ENCODE data around the gene MAGEF1.

The MAGEF1 gene

GRCh38 chr3:184683234-184683633 lies 28.6 kb downstream of the MAGEF1 start:
- in situ Hi-C loops (cut with MboI; ENCODE audit: low pct_unique_long_range_greater_than_20kb, low sequenced_read_pairs, unreplicated experiment) = no loop called here
- no peak for DNase-seq (ENCODE audit: low spot score)
- TF ChIP-seq CTCF (IDR thresholded peaks at IDR 0.05; ENCODE audit: extremely low read depth, insufficient read depth, missing control alignments) = no peak

GRCh38 chr3:184682671-184683070 lies 29.2 kb downstream of the MAGEF1 start:
- no peak for TF ChIP-seq CTCF (IDR thresholded peaks at IDR 0.05; ENCODE audit: extremely low read depth, insufficient read depth, missing control alignments)
- no peak for DNase-seq (ENCODE audit: low spot score)
- in situ Hi-C loops (cut with MboI; ENCODE audit: low pct_unique_long_range_greater_than_20kb, low sequenced_read_pairs, unreplicated experiment) = no loop called here

GRCh38 chr3:184680385-184681345 lies 31.2 kb downstream of the MAGEF1 start:
- no peak for DNase-seq (ENCODE audit: low spot score)
- in situ Hi-C loops (cut with MboI; ENCODE audit: low pct_unique_long_range_greater_than_20kb, low sequenced_read_pairs, unreplicated experiment) = no loop called here
- no peak for TF ChIP-seq CTCF (IDR thresholded peaks at IDR 0.05; ENCODE audit: extremely low read depth, insufficient read depth, missing control alignments)

GRCh38 chr3:184679056-184679816 lies 32.6 kb downstream of the MAGEF1 start:
- in situ Hi-C loops (cut with MboI; ENCODE audit: low pct_unique_long_range_greater_than_20kb, low sequenced_read_pairs, unreplicated experiment) = no loop called here
- no peak for TF ChIP-seq CTCF (IDR thresholded peaks at IDR 0.05; ENCODE audit: extremely low read depth, insufficient read depth, missing control alignments)
- DNase-seq (ENCODE audit: low spot score) = no peak

GRCh38 chr3:184678317-184679055 lies 33.4 kb downstream of the MAGEF1 start:
- no peak for TF ChIP-seq CTCF (IDR thresholded peaks at IDR 0.05; ENCODE audit: extremely low read depth, insufficient read depth, missing control alignments)
- no peak for DNase-seq (ENCODE audit: low spot score)
- in situ Hi-C loops (cut with MboI; ENCODE audit: low pct_unique_long_range_greater_than_20kb, low sequenced_read_pairs, unreplicated experiment) = no loop called here

Data from GM13977 (cell line).